Inflammatory macrophage treated with lipopolysaccharide for 1 hour (primary cell): ENCODE measurements around the gene CARF.
"Not testable (repeated sequence)": the region's sequence is repeated elsewhere in the genome, so short reads cannot be mapped to it uniquely, and the experiment has no call there.

Experiments
- DNase-seq, 2 donors: peaks; one replicate each; pipeline ENCODE4 v3.0.0-alpha.2; 2020 to 2022

CARF gene

GRCh38 chr2:202911512-202912341 is at the start of gene CARF, which contains the start of gene WDR12:
TSS of gene CARF (plus strand) at chr2:202912275. CDS start at chr2:202941903, 29,628 bp downstream.
TSS of gene WDR12 (minus strand) at chr2:202911673. CDS start at chr2:202911476, 197 bp downstream.
- peak; percentile 88 to 94 for DNase-seq

- peak; percentile 20 to 58 for DNase-seq
These were observed 41.4 kb upstream of the CARF start for GRCh38 chr2:202870431-202871299.

GRCh38 chr2:202871300-202872141 is 40.6 kb upstream of the CARF start, which contains the start of gene ICA1L:
TSS of gene ICA1L (minus strand) at chr2:202871766. CDS start at chr2:202829009, 42,757 bp downstream.
- peak; percentile 24 to 51 for DNase-seq

DNA sequence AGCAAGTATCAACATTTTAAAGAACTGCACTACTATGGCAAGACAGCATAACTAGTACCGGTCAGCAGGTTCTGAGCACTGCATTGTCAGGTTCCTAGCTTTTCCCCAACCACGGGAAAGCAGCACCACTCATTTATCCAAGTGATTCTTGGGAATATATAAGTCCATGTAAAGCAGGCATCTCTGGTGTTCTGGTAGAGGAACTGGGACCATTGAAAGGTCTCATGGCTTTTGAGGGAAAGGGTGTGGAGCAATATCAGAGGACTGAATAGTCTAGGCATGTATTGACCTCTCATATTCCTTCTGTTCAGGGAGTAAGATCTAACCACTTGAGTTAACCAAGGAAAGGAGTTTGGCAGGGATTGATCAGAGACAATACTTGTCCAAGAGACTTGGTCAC is 34.4 kb upstream of the CARF start:
- no peak for DNase-seq

DNA sequence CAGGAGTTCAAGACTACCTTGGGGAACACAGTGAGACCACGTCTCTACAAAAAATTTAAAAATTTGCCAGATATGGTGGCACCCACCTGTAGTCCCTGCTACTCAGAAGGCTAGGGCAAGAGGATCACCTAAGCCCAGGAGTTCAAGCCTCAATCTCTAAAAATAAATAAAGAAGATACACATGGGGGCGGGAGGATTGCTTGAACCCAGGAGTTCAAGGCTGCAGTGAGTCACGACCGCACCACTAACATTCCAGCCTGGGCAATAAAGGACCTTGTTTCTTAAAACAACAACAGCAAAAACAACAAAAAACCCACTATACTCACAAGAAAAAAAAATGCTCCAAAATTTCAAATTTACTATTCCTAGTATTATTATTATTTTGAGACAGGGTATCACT is 30.5 kb upstream of the CARF start:
- no peak for DNase-seq

- peak; percentile 5 to 21 for DNase-seq
These were observed 27.9 kb upstream of the CARF start for GRCh38 chr2:202883987-202884675.

GRCh38 chr2:202885190-202885589 is 26.9 kb upstream of the CARF start:
- DNase-seq, result no peak

DNA sequence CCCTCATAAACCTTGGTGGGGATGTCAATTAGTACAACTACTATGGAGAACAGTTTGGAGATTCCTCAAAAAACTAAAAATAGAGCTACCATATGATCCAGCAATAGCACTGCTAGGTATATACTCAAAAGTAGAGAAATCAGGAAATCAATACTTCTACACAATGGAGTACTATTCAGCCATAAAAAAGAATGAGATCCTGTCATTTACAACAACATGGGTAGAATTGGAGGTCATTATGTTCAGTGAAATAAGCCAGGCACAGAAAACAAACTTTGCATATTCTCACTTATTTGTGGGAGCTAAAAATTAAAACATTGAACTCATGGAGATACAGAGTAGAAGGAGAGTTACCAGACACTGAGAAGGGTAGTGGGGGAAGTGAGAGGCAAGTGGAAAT is 6.6 kb upstream of the CARF start:
- DNase-seq, result not testable (repeated sequence)

DNA sequence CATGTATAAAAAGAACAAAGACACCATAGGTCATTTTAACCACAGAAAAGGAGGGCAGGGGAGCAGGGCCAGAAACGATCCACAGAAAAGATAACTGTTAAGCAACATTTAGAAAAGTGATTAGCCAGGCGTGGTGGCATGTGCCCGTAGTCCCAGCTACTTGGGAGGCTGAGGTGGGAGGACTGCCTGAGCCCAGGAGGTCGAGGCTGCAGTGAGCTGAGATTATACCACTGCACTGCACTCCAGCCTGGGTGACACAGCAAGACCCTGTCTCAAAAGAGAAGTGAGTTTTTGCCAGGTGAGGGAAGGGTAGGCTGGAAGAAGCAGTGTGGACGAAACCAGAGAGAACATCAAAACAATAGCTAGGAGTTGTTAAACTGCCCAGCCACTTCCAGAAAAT is 3.9 kb upstream of the CARF start:
- DNase-seq, result no peak

DNA sequence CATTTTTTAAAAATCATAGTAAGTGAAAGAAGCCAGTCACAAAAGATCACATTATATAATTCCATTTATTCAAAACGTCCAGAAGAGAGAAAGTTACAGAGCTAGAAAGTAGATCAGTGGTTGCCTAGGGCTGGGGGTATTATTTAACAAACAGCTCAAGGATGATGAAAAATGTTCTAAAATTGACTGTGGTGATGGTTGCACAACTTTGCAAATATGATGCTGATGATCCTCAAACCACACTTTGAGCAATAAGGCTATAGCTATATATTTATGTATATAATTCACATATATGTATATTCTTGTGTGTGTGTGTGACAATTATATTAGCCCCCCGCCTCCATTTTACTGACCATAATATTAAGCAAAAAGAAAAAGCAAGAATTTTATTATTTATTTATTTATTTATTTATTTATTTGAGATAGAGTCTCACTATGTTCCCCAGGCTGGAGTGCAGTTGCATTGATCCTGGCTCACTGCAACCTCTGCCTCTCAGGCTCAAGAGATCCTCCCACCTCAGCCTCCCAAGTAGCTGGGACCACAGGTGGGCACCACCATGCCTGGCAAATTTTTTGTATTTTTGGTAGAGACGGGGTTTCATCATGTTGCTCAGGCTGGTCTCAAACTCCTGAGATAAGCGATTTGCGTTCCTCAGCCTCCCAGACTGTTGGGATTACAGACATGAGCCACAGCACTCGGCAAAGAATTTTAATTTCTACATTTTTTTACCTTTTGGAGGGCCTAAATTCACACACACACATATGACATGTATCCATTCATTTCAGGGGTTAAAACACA is 2.5 kb upstream of the CARF start:
- no peak for DNase-seq

- DNase-seq, result not testable (repeated sequence)
These were observed 1.8 kb upstream of the CARF start for GRCh38 chr2:202910250-202910649.

DNA sequence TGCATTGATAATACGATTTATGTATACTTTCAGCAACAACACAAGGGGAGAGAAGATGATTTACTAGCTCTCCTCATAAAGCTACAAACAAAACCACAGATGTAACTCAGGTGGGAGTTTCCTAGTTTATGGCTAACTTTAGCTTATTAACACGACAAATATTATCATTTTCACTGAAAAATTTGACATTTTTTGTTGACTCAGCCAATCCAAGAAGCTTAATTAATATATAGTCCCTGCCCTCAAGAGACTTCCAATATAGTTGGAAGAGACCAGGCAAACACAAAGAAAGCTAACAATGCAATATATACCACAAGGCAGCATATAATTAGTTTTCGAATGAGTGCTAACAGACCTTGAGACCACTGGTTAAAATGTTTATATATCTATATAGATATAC is 1.4 kb upstream of the CARF start:
- DNase-seq, result peak in 1 of 2 donors; percentile 2

- no peak for DNase-seq
These were observed 918 bp upstream of the CARF start for GRCh38 chr2:202911203-202911511.

GRCh38 chr2:202912342-202913201 is 497 bp downstream of the CARF start:
- not testable (repeated sequence) for DNase-seq

- DNase-seq, result no peak
These were observed 6.8 kb downstream of the CARF start for GRCh38 chr2:202918860-202919259.

DNA sequence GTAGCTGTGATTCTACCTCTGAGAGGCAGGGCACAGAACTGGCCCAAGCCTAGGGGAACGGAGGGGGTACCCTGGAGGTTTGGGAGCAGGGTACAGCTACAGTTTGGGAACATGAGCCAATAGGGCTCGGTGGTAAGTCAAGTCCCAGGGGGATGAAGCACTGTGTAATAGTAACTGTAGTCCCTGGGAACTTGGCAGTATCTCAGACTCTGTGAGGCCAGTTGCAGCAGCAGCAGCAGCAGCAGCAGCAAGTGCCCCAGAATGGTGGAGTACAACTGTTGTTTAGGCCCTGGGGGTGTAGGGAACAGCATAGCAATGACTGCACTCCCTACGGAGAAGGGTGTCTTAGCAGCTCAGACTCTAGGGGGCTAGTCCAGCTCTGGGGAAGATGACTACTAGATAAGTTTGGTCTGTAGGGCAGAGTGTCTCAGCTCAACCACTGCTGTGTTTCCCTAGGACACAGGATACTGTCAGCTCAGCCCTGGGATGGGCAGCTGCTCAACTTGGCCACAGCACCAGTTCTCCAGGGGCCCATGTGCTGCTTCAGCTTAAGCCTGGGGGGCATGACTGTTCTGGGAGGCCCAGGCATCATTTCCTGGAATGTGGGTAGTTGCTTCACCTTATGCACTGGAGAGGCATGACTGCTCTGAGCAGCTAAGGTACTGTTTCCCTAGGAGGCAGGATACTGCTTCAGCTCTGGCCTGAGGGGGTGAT is 20.5 kb downstream of the CARF start:
- DNase-seq, result no peak

DNA sequence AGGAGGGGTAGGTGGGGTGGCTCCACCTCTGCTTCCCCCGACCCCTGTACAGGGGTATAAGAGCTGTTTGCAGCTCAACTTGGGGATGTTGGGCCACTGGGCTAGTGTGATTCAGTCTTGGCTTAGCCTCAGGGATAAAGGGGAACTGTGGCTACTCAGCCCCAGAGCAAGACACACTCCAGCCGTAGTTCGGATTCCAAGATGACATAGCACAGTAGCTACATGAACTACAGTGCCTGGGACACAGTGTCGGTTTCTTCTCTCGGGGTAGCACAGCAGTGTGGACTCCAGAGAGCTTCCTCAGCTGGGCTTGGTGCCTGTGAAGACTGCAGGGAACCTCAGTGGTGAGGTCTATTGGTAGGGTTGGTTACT is 21.1 kb downstream of the CARF start:
- no peak for DNase-seq

- DNase-seq, result no peak
These were observed 21.9 kb downstream of the CARF start for GRCh38 chr2:202933958-202934357.

DNA sequence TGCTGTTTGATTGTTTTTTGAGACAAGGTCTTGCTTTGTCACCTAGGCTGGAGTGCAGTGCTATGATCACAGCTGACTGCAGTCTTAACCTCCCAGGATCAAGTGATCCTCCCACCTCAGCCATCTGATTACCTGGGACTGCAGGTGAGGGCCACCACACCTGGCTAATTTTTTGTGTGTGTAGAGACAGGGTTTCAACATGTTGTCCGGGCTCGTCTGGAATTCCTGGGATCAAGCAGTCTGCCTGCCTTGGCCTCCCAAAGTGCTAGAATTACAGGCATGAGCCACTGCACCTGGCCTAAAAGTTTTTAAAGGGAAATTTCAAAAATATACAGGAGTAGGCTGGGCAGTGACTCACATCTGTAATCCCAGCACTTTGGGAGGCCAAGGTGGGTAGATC is 22.4 kb downstream of the CARF start:
- no peak for DNase-seq

- DNase-seq, result no peak
These were observed 26.9 kb downstream of the CARF start for GRCh38 chr2:202938960-202939359.
